NOMO-1 (cell line): Measurements from ENCODE around the gene UBXN4.
"Not testable (repeated sequence)": the region's sequence is repeated elsewhere in the genome, so short reads cannot be mapped to it uniquely, and the experiment has no call there.

Experiments
- DNase-seq, 2 experiments: peaks; one replicate each; lab custom pipeline; 2025; ENCODE audit not compliant: unreplicated experiment in 2 of 2; lab: John Stamatoyannopoulos, UW

The UBXN4 gene

DNA sequence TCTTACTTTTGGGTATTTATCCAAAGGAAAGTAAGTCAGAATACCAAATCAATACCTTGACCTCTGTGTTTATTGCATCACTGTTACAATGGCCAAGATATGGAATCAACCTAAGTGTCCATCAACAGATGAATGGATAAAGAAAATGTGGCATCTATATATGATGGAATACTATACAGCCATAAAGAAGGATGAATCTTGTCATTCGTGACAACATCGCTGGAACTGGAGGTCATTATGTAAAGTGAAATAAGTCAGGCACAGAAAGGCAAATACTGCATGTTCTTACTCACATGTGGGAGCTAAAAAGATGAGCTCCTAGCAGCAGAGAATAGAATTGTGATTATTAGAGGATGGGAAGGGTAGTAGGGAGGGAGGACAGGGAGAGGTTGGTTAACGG is 60.7 kb downstream of the UBXN4 start:
- no peak for DNase-seq

DNA sequence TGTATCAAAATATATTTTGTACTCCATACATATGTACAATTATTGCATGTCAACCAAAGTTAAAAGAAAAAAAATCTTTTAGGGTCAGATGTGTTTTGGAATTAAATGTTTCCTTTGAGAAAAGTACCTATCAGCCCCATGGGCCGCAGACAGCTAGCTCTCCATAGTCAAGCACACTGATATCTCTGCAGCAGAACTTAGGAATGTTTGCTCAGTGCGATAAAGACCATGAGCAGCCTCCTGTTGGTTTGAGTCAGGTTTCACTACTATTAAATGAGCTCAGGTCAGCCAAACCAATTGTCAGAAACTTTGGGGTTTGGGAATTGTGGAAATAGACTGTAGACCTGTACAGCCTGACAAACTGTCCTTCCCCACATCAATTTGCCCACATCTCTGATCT is 61.6 kb downstream of the UBXN4 start:
- DNase-seq = no peak

DNA sequence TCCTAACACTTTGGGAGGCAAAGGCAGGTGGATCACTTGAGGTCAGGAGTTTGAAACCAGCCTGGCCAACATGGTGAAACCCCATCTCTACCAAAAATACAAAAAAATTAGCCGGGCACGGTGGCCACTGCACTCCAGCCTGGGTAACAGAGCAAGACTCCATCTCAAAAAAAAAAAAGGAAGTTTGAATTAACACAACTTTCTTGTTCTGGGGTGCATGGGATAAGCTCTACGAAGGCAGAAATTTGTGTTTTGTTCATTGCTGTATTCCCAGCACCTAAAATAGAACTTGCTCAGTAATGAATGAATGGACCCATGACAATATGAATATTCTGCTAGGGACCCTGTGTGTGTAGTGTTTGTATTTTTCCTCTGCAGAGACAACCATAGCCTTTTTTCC is 66.2 kb downstream of the UBXN4 start:
- not testable (repeated sequence) for DNase-seq

- DNase-seq = no peak
Measured at GRCh38 chr2:135812907-135813511, 71.4 kb downstream of the UBXN4 start.

- no peak for DNase-seq
Measured at GRCh38 chr2:135815269-135815668, 73.6 kb downstream of the UBXN4 start.

- no peak for DNase-seq
Measured at GRCh38 chr2:135817466-135817865, 75.8 kb downstream of the UBXN4 start.

GRCh38 chr2:135817951-135818350 is 76.3 kb downstream of the UBXN4 start:
- DNase-seq = no peak

GRCh38 chr2:135818937-135819610 is 77.4 kb downstream of the UBXN4 start:
- peak in 1 of 2 experiments; percentile 29 for DNase-seq

DNA sequence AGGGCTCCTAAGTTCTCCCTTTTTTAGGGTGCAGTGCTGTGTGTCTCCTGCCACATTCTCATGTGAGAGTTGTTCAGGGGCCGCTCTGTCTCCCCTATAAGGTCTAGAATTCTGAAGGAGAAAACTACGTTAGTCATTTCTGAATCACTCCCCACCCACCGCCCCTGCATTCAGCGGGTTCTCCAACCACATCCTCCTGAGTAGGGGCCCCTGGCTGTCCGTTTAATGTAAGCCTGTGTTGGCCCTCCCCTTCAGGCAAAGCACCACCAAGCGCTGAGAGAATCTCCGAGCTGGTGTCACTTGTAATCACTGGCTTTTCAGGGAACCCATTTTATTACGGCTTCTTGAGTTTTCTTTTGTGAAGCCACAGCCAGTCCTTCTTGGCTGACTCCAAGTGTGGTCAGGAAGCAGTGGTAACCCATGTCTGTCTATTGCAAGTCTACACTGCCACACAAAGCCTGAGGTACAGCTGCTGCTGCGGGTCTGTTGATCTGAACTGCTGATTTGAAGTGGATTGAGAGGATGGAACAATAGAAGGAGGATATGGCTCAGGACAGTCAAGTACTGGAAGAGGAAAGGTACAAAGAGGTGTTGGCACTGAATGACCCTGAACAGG is 78.5 kb downstream of the UBXN4 start:
- no peak for DNase-seq

DNA sequence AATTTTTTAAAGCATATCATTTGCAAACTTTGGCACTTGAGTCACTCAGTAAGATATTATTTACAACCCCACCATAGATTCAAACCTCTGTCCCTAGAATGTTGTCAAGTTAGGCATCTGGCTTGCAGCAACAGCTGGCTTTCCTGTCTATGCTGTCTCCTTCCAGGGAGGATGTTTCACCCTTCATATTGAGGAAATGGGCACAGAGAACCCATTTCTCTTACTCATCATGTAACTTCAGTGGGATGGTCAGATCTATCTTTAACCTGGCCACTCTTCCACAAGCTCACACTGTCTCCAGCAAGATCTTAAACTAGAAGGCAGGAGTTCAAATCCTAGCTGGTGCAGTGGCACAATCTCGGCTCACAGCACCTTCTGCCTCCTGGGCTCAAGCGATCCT is 79.5 kb downstream of the UBXN4 start:
- DNase-seq = no peak

DNA sequence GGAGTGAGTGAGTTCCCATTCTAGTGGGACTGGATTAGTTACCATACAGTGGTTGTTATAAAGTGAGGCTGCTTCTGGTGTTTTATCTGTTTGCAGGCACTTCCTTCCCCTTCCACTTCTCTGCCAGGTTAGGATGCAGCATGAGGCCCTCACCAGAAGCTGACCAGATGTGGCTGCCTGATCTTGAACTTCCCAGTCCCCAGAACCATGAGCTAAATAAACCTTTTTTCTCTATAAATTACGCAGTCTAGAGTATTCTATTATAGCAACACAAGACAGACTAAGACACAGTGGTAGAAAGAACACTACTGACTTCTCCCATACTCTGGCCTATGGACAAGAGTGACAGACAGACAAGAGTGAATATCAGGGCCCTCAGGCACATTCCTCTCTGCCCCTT is 81.2 kb downstream of the UBXN4 start:
- no peak for DNase-seq

DNA sequence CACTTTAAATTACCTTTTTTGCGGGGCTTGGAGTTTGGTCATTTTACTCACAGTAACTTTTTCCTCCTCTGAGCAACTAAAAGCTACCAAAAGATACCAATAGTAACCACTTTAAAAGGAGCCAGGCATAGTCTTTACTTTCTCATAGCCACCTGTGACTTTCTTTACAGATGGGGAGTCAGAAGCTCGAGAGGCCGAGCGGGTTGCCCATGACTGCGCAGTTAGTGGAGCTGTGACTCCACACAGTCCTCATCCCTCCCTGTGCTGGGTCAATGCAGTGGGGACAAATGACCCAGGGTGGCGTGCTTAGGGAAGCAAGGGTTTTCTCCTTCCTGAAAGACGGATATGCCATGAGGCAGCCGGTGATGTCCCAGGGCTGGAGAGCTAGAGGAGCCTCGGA is 83.5 kb downstream of the UBXN4 start:
- DNase-seq = no peak

GRCh38 chr2:135825550-135826176 is 84.0 kb downstream of the UBXN4 start:
- DNase-seq = no peak

DNA sequence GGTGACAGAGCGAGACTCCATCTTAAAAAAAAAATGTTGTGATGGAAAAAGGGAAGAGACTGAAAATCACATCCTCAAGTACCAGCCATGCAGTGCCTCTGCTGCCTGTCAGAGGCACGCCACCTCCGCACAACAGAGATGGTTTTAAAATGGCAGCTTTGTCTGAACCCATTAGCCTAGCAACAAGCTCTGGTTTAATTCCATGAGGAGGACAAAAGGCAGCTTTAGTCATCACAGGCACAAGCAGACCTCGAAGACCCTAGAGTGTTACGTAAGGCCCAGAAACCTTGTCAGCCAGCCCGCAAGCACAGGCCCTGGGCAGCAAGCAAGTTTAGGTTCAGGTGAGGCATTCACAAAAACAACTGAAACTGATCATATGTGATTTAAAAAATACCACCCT is 84.9 kb downstream of the UBXN4 start:
- no peak for DNase-seq

GRCh38 chr2:135829378-135830135 is 87.9 kb downstream of the UBXN4 start:
- DNase-seq = no peak

DNA sequence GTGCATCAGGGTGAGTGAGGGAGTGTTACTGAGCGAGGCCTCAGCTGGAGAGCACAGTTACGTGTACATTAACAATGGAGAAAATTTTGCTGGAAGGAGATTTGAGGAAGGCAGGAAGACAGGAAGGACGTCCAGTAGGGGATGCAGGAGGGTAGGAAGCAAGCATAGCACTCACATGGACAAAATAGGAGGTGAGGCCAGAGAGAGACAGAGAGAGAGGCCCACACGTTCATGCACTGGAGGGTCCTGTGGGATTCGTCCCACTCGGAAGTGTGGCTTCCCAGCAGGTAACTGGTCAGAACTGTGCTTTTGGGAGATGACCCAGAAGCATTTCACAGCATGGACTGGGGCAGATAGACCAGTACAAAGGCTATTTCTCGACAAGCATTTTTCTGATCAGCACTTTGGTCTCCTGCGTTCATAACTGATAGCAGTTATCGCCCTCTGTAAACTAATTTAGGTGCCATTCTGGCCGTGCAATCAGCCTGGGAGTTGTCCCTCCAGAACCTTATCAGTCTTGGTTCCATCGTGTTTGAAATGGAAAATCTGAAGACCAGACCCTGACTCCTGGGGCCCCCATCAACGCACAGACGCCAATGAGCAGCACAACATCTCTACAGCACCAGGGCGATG is 89.6 kb downstream of the UBXN4 start:
- DNase-seq = no peak

GRCh38 chr2:135832891-135833290 is 91.2 kb downstream of the UBXN4 start:
- no peak for DNase-seq
